ENCODE results near the gene HLCS. TPM values are rescaled to one million over a fixed set of nuclear protein-coding genes. Genes with fewer than 3 reads are reported as not detected.
A peak's percentile ranks its signal among the peaks of the same experiment; 100 is the strongest.

HLCS gene
- total and polyA plus RNA-seq, 2 of the 8 experiments (the other 6 are each of a cell fraction or from before 2014, with no cell fraction given) = 4.7 to 12.2 TPM

- Histone ChIP-seq H3K27me3 (replicated peaks in 1 of 4; ENCODE audit: control insufficient read depth in 3 of 4, extremely low read depth in 1 of 4, insufficient read depth in 3 of 4, low read length in 3 of 4) (no peaks in the 10 kb centered on the region; a peak in 1 of 7 replicates), H4K20me1 (replicated peaks in 1 of 2; ENCODE audit: control insufficient read depth in 1 of 2, insufficient read depth in 2 of 2, low read length in 2 of 2) (peaks cover 0 to 1% of the 10 kb centered on the region in 2 experiments), H2BK120ac (replicated peaks; ENCODE audit: low read depth, low read length) (no peak overlapping the region), H2BK20ac (ENCODE audit: low read length) (no peak overlapping the region), H3K4ac (replicated peaks; ENCODE audit: insufficient read length, low read depth, low read length) (no peak overlapping the region), H3K4me3 (ENCODE audit: extremely low read depth in 1 of 4, insufficient read depth in 2 of 4, low read depth in 3 of 4, low read length in 4 of 4) (no peak overlapping the region), H2BK15ac (ENCODE audit: low read length) (0 out of 2 replicates have a peak overlapping the region, but pooled peaks have one; percentile 46), H2AFZ (ENCODE audit: low read length) (no peak overlapping the region), H3K9ac (replicated peaks in 1 of 4; ENCODE audit: extremely low read depth in 1 of 4, low read depth in 3 of 4, low read length in 3 of 4) (no peak overlapping the region; a peak in 1 of 7 replicates), H3K14ac (ENCODE audit: insufficient read length) (no peak overlapping the region), H3K4me2 (ENCODE audit: insufficient read depth in 1 of 2, low read depth in 2 of 2, low read length in 2 of 2) (peak overlapping the region; percentile 9 to 16; a peak in 1 of 4 replicates), H2BK5ac (ENCODE audit: low read depth, low read length) (no peak overlapping the region), H3K4me1 (replicated peaks in 1 of 4; ENCODE audit: control insufficient read depth in 3 of 4, insufficient read depth in 4 of 4, low read length in 3 of 4) (peaks cover 5 to 18% (median 11%) of the 10 kb centered on the region in 4 experiments), H3K36me3 (ENCODE audit: control insufficient read depth in 2 of 4, insufficient read depth in 4 of 4, low read length in 3 of 4) (no peaks in the 10 kb centered on the region), H4K91ac (replicated peaks; ENCODE audit: insufficient read length, low read length) (peak overlapping the region; percentile 15), H4K5ac (ENCODE audit: insufficient read length, low read depth, low read length) (no peak overlapping the region), H3K27ac (ENCODE audit: low read depth, low read length) (no peak overlapping the region), H3K23me2 (ENCODE audit: low read depth, low read length) (no peaks in the 10 kb centered on the region), H3K9me3 (ENCODE audit: insufficient read depth in 2 of 2, low read depth in 1 of 2, low read length in 1 of 2) (no peaks in the 10 kb centered on the region), H3K56ac (replicated peaks; ENCODE audit: insufficient read length, low read depth, low read length) (no peak overlapping the region), H2AK5ac (ENCODE audit: low read depth, low read length) (0 out of 2 replicates have a peak overlapping the region, but pooled peaks have one; percentile 5), H3K79me1 (ENCODE audit: low read depth, low read length) (peaks cover 2% of the 10 kb centered on the region; the same call in 1 of the 2 replicates), H3K23ac (ENCODE audit: insufficient read length) (no peak overlapping the region), H3K18ac (ENCODE audit: extremely low read depth, low read length) (peak overlapping the region; percentile 40; the same call in 1 of the 2 replicates), H4K8ac (ENCODE audit: extremely low read depth, insufficient read depth, low read length) (no peak overlapping the region), H3K79me2 (ENCODE audit: control insufficient read depth in 1 of 2, insufficient read depth in 2 of 2, low read length in 2 of 2) (no peaks in the 10 kb centered on the region), H2BK12ac (ENCODE audit: low read depth, low read length) (no peak overlapping the region)
- FAIRE-seq (no peak), DNase-seq (ENCODE audit: low read depth in 1 of 2, low spot score in 2 of 2) (no peak)
- POLR2A ChIA-PET (ENCODE audit: partially characterized antibody) = interaction anchor here (0.8 kb wide), 1 partner anchor 101 kb away, joined by 3 read pairs; no protein-coding TSS in a partner anchor
- 88% methylated on average over 18 of the region's 18 CpGs; no CpG with 5 or more reads in 1 of the 2 experiments for WGBS, 2 experiments (ENCODE audit: extremely low coverage in 1 of 2, insufficient coverage in 1 of 2, insufficient read length in 1 of 2, insufficient replicate concordance in 2 of 2, low coverage in 1 of 2, low lambda C conversion rate in 2 of 2, missing lambda C conversion rate in 1 of 2)
- CTCF ChIA-PET (ENCODE audit: partially characterized antibody) = interaction anchor here (1.2 to 6.7 kb wide), 6 partner anchors 13 to 207 kb away, joined by 3 to 68 read pairs (median 4); no protein-coding TSS in a partner anchor
- TF ChIP-seq KDM5A (IDR thresholded peaks at IDR 0.05; ENCODE audit: low read length) (no peak), EZH2 (IDR thresholded peaks at IDR 0.05; ENCODE audit: low read depth, low read length, severe bottlenecking) (no peak), KDM1A (IDR thresholded peaks at IDR 0.05; ENCODE audit: borderline replicate concordance, low read length) (no peak), SIN3A (conservative IDR thresholded peaks at IDR 0.05 in 1 of 2, IDR thresholded peaks at IDR 0.05 in 1 of 2; ENCODE audit: low read depth in 1 of 2, low read length in 2 of 2) (no peak), NANOG (IDR thresholded peaks at IDR 0.05; ENCODE audit: insufficient read depth, low read depth, low read length, poor library complexity, severe bottlenecking) (no peak), FOSL1 (IDR thresholded peaks at IDR 0.05; ENCODE audit: insufficient read depth, low read depth, low read length) (no peak), JUND (IDR thresholded peaks at IDR 0.05; ENCODE audit: low read length) (no peak), TAF1 (IDR thresholded peaks at IDR 0.05; ENCODE audit: low read depth, low read length) (no peak), TCF12 (IDR thresholded peaks at IDR 0.05; ENCODE audit: low read depth, low read length) (no peak), JUN (IDR thresholded peaks at IDR 0.05; ENCODE audit: low read depth, low read length) (no peak), TAF7 (optimal IDR thresholded peaks at IDR 0.05; ENCODE audit: borderline replicate concordance, low read depth, low read length) (no peak), SIRT6 (IDR thresholded peaks at IDR 0.05; ENCODE audit: low read length) (no peak)
Observed at GRCh38 chr21:36914244-36915013, 52.0 kb downstream of the HLCS start.

Measured in H1 (cell line).